Measurements from ENCODE around the gene ZNF740.

DNA sequence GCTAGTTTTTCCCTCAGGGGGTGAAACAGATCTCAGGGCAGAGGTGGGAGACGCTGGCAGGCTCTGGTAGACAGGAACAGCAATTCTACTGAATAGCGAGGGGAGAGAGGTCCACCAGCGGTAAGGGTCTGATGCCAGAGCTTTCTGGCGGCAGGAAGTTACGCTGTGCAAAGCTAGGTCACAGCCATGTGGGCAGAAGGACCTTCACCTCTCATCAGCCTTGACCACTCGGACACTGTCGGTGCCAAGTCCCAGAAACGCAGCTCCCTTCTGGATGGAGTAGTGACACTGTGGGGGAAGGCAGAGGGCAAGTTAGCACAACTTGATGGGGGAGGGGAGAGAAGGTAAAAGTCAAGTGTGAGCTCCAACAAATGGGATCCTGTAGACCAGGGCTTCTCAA lies 10.3 kb upstream of the ZNF740 start:
- TF ChIP-seq, protein P1, sequence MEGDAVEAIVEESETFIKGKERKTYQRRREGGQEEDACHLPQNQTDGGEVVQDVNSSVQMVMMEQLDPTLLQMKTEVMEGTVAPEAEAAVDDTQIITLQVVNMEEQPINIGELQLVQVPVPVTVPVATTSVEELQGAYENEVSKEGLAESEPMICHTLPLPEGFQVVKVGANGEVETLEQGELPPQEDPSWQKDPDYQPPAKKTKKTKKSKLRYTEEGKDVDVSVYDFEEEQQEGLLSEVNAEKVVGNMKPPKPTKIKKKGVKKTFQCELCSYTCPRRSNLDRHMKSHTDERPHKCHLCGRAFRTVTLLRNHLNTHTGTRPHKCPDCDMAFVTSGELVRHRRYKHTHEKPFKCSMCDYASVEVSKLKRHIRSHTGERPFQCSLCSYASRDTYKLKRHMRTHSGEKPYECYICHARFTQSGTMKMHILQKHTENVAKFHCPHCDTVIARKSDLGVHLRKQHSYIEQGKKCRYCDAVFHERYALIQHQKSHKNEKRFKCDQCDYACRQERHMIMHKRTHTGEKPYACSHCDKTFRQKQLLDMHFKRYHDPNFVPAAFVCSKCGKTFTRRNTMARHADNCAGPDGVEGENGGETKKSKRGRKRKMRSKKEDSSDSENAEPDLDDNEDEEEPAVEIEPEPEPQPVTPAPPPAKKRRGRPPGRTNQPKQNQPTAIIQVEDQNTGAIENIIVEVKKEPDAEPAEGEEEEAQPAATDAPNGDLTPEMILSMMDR (IDR thresholded peaks at IDR 0.05; ENCODE audit: poor library complexity, severe bottlenecking) = no peak
- no peak for TF ChIP-seq MXI1 (conservative IDR thresholded peaks at IDR 0.05; ENCODE audit: poor library complexity, severe bottlenecking)

Data from neural cell (in vitro differentiated cells).